Spleen (tissue), 7 donors: ENCODE measurements around the gene PLA2G4B.

ENCODE experiments used
- POLR2A ChIP-seq, 3 donors: fragments of 450-650 bp; IDR thresholded peaks; one replicate each; pipeline ENCODE4 v1.5.1; 2017; ENCODE audit warnings: antibody characterized with exemption in 3 of 3, mild to moderate bottlenecking in 1 of 3
- POLR2AphosphoS5 ChIP-seq, 3 donors: sonication (generic); formaldehyde crosslinking; IDR thresholded peaks; one replicate each; pipeline ENCODE4 v1.5.1; 2017; ENCODE audit warnings: antibody characterized with exemption in 3 of 3
- TF ChIP-seq, protein P1 (sequence below), 11 experiments: fragments of 200-600 bp in 7 of 11; fragments of 450-650 bp in 4 of 11; sonication (generic) in 4 of 11; IDR thresholded peaks in 8 of 11; conservative IDR thresholded peaks in 3 of 11; 1 replicate in 7 of 11; 2 replicates in 4 of 11; pipeline versions ENCODE4 v1.4.0 to v1.8.0; 2016 to 2021; ENCODE audit warnings: antibody characterized with exemption in 11 of 11, inconsistent platforms in 4 of 11, mild to moderate bottlenecking in 1 of 11
- donor health status: DM: no; HTN: no; CAD: no; lungs with moderate emphysema.
- donor health status: DM: no; HTN: no; CAD: no.
- donor health status: DM: no; HTN: no; CAD: no.

DNA sequence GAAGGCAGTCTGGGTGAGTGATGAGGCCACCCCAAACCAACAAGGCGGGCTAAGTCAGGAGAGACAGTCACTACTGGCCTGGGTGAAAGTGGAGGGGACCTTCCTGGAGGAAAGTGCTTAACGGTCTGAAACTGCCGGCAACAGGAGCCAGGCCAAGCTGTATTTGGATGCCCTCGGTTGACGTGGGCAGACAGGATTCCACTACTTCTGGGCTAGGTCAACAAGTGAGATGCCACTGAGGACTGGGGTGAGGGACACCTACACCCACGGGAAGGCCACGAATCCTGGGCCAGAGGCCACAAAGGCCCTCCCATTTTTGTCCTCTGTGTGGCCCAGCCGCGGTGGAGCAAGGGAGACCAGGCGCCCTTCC, 42.9 kb downstream of the PLA2G4B start:
- TF ChIP-seq, protein P1, sequence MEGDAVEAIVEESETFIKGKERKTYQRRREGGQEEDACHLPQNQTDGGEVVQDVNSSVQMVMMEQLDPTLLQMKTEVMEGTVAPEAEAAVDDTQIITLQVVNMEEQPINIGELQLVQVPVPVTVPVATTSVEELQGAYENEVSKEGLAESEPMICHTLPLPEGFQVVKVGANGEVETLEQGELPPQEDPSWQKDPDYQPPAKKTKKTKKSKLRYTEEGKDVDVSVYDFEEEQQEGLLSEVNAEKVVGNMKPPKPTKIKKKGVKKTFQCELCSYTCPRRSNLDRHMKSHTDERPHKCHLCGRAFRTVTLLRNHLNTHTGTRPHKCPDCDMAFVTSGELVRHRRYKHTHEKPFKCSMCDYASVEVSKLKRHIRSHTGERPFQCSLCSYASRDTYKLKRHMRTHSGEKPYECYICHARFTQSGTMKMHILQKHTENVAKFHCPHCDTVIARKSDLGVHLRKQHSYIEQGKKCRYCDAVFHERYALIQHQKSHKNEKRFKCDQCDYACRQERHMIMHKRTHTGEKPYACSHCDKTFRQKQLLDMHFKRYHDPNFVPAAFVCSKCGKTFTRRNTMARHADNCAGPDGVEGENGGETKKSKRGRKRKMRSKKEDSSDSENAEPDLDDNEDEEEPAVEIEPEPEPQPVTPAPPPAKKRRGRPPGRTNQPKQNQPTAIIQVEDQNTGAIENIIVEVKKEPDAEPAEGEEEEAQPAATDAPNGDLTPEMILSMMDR (IDR thresholded peaks at IDR 0.05 in 8 of 11, conservative IDR thresholded peaks at IDR 0.05 in 3 of 11): no peak
- TF ChIP-seq POLR2AphosphoS5 (IDR thresholded peaks at IDR 0.05) (no peak), POLR2A (IDR thresholded peaks at IDR 0.05) (no peak)
